Mucosa of descending colon (tissue), 3 donors: ENCODE measurements around the gene STAM2. TPM values are rescaled to one million over a fixed set of nuclear protein-coding genes. Genes with fewer than 3 reads are reported as not detected.
"Not testable (repeated sequence)": the region's sequence is repeated elsewhere in the genome, so short reads cannot be mapped to it uniquely, and the experiment has no call there.

ENCODE experiments used
- ATAC-seq: fragments of 200-7000 bp; cut with Tn5 transposase; one replicate; pipeline ENCODE4 v1.9.1; 2020; ENCODE audit warnings: mild to moderate bottlenecking, moderate library complexity
- DNase-seq, 3 donors: peaks; one replicate each; pipeline ENCODE4 v3.0.0-alpha.2; 2020
- H3K36me3 ChIP-seq: fragments of 200-600 bp; one replicate; pipeline ENCODE4 v1.8.0; 2021; ENCODE audit warnings: low read depth, mild to moderate bottlenecking
- H3K4me1 ChIP-seq: fragments of 200-600 bp; one replicate; pipeline ENCODE4 v1.8.0; 2021; ENCODE audit warnings: low read depth, mild to moderate bottlenecking
- H3K4me3 ChIP-seq: fragments of 200-600 bp; one replicate; pipeline ENCODE4 v1.8.0; 2021; ENCODE audit warnings: mild to moderate bottlenecking
- H3K9me3 ChIP-seq: fragments of 200-600 bp; one replicate; pipeline ENCODE4 v1.8.0; 2021; ENCODE audit warnings: mild to moderate bottlenecking
- CTCF ChIP-seq: fragments of 200-600 bp; IDR thresholded peaks from one replicate; pipeline ENCODE4 v1.8.0; 2022; ENCODE audit warnings: antibody characterized with exemption, mild to moderate bottlenecking
- intact Hi-C, 2 donors: fragments of 100-400 bp; cut with DNase I in 1 of 2; cut with micrococcal nuclease in 1 of 2; formaldehyde crosslinking; loops; one replicate each; pipeline versions ENCODE4 v1.11.0 to v1.11.1; 2022; cut with DNase I, micrococcal nuclease
- total RNA-seq, 3 donors: library from RNA; stranded (reverse); fragmentation: NEBNext Ultra II Directional in 2 of 3; extraction: Animal tissue kit (Norgen Biotek cat#: 25700) in 2 of 3; gene quantifications; one replicate each; pipeline versions ENCODE4 v1.2.1 to v1.2.4, GENCODE V29; 2021 to 2023
- donor health status: DM: no; HTN: no; CAD: no; lungs with moderate emphysema.
- donor health status: DM: no; HTN: no; CAD: no.
- donor health status: DM: no; HTN: yes; CAD: no.

The STAM2 gene
- total RNA-seq, 3 donors from 2014 or later, result 38.8 to 45.8 (median 41.7) TPM

GRCh38 chr2:152114366-152114765 is 61.2 kb downstream of the STAM2 start:
- Histone ChIP-seq H3K9me3 (no peaks in the 10 kb centered on the region), H3K4me1 (no peaks in the 10 kb centered on the region), H3K36me3 (no peaks in the 10 kb centered on the region), H3K4me3 (no peak overlapping the region)
- ATAC-seq, result no peak
- no peak for TF ChIP-seq CTCF
- no peak for DNase-seq
- intact Hi-C loops, result no loop called here

GRCh38 chr2:152107140-152107539 is 68.4 kb downstream of the STAM2 start:
- intact Hi-C loops, ATAC-seq: not testable (repeated sequence)

GRCh38 chr2:152106464-152106863 is 69.1 kb downstream of the STAM2 start:
- no peaks in the 10 kb centered on the region for H3K36me3 ChIP-seq
- DNase-seq, result no peak
- H3K4me1 ChIP-seq, result no peaks in the 10 kb centered on the region
- intact Hi-C loops, result no loop called here
- no peak overlapping the region for H3K4me3 ChIP-seq
- no peaks in the 10 kb centered on the region for H3K9me3 ChIP-seq
- no peak for ATAC-seq
- no peak for TF ChIP-seq CTCF

More at GRCh38 chr2:152107140-152107539, 68.4 kb downstream of the STAM2 start:
- H3K4me3 ChIP-seq, H3K36me3 ChIP-seq, H3K4me1 ChIP-seq, H3K9me3 ChIP-seq, DNase-seq: not testable (repeated sequence)

- DNase-seq, result no peak
- intact Hi-C loops, result no loop called here
These were observed 72.3 kb downstream of the STAM2 start for GRCh38 chr2:152103271-152103670.

GRCh38 chr2:152100961-152101360 is 74.6 kb downstream of the STAM2 start:
- intact Hi-C loops, result no loop called here
- H3K4me1 ChIP-seq, result peaks cover 7% of the 10 kb centered on the region
- DNase-seq (no peak), ATAC-seq (no peak)
- H3K36me3 ChIP-seq, result no peaks in the 10 kb centered on the region
- TF ChIP-seq CTCF, result no peak
- no peaks in the 10 kb centered on the region for H3K9me3 ChIP-seq
- no peak overlapping the region for H3K4me3 ChIP-seq

More at GRCh38 chr2:152103271-152103670, 72.3 kb downstream of the STAM2 start:
- ATAC-seq, result no peak
- Histone ChIP-seq H3K4me3 (no peak overlapping the region), H3K36me3 (no peaks in the 10 kb centered on the region), H3K4me1 (peaks cover 7% of the 10 kb centered on the region), H3K9me3 (no peaks in the 10 kb centered on the region)
- TF ChIP-seq CTCF, result no peak

- peak in 1 of 3 donors; percentile 10 for DNase-seq
These were observed 76.1 kb downstream of the STAM2 start for GRCh38 chr2:152099367-152100050.

More at GRCh38 chr2:152099367-152100050, 76.1 kb downstream of the STAM2 start:
- Histone ChIP-seq H3K4me1 (peaks cover 7% of the 10 kb centered on the region), H3K9me3 (no peaks in the 10 kb centered on the region), H3K4me3 (no peak overlapping the region), H3K36me3 (no peaks in the 10 kb centered on the region)
- intact Hi-C loops, result no loop called here
- ATAC-seq, result peak; percentile 45
- TF ChIP-seq CTCF, result no peak
